GM19328 (cell line): ENCODE data around the gene TEX53.
A peak's percentile ranks its signal among the peaks of the same experiment; 100 is the strongest.

ENCODE experiments used
- ATAC-seq: cut with Tn5 transposase; IDR thresholded peaks from one replicate; pipeline ENCODE4 v1.9.1; 2021; ENCODE audit warnings: mild to moderate bottlenecking, moderate library complexity; ENCODE audit not compliant: unreplicated experiment

The TEX53 gene

GRCh38 chr9:114657705-114658104 is at the start of gene TEX53:
TEX53 (minus strand) TSS chr9:114657805; CDS start chr9:114657774, 31 bp downstream.
- ATAC-seq: no peak

DNA sequence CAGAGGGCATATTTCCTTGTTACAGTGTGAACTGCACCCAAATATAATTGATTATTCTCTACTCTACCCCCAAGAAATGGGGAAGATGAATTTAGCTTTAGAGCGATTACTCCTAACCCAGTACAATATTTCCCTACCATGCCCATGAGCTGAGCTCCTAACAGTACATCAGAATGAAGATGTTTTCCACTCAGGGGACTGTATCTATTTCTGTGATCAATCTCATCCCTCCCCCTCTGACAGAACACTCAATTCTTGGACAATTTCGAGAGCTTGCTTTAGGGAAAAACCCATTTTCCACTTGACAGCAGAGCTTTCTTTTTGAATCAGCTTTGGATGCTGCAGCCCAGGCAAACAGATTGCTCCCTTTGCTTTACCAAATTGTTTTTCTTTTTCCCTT is 49.1 kb upstream of the TEX53 start:
- ATAC-seq: no peak

- ATAC-seq: no peak
Observed at GRCh38 chr9:114701988-114702387, 44.4 kb upstream of the TEX53 start.

- no peak for ATAC-seq
Observed at GRCh38 chr9:114697951-114698351, 40.3 kb upstream of the TEX53 start.

GRCh38 chr9:114696814-114697544 is 39.4 kb upstream of the TEX53 start:
- ATAC-seq: peak; percentile 58

DNA sequence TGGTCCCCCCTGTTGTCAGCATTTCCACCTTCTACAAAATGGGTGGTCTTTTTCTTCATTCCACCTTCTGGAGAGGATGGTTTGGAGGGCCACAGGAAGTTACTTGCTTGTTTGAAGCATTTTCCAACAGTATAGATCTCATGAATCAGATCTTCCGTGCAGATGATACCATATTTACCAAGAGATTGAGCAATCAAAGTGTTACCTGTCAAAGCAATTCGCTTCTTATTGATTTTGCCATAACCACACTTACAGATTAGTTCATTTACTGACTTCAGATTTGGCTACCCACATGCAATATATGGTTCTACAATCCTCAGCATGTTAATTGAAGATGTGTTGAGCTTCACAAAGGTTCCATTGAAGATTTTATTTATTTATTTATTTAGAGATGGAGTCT is 38.3 kb upstream of the TEX53 start:
- ATAC-seq: no peak

DNA sequence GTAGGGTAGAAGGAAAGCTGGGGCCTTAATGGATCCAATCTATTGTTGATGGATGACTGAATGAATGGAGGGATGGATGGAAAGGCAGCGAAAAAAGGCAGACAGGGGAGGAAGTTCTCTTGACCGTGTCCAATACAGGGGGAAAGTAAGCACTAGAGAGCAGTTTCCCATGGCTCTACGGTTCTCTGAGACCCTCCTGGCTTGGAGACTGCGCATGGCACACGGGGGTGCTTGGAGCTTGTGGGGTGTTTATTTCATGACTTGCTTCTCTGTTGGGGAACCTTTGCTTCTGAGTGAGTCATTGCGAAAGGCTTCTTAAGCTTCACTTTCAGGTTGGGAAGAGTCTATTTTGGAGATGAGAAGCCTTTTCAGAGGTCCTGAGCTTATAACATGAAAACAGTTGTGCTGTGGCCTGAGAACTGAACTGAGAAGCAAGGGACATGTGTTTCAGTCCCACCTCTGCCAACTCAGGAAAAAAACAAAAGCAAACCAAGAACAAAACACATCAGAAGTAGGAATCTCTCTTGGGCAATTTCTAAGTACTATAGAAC is 37.2 kb upstream of the TEX53 start:
- ATAC-seq: no peak

GRCh38 chr9:114694146-114694545 is 36.5 kb upstream of the TEX53 start:
- no peak for ATAC-seq

- ATAC-seq: no peak
Observed at GRCh38 chr9:114693248-114693855, 35.7 kb upstream of the TEX53 start.

DNA sequence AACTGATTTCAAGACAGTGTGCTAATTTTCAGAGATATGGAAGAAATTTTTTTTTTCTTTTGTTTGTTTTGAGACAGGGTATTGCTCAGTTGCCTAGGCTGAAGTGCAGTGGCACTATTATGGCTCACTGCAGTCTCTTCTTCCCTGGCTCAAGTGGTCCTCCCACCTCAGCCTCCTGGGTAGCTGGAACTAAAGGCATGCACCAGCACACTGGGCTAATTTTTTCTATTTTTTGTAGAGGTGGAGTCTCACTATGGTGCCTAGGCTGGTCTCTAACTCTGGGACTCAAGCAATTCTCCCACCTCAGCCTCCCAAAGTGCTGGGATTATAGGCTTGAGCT is 34.3 kb upstream of the TEX53 start:
- no peak for ATAC-seq

- ATAC-seq: no peak
Observed at GRCh38 chr9:114691046-114691955, 33.7 kb upstream of the TEX53 start.

DNA sequence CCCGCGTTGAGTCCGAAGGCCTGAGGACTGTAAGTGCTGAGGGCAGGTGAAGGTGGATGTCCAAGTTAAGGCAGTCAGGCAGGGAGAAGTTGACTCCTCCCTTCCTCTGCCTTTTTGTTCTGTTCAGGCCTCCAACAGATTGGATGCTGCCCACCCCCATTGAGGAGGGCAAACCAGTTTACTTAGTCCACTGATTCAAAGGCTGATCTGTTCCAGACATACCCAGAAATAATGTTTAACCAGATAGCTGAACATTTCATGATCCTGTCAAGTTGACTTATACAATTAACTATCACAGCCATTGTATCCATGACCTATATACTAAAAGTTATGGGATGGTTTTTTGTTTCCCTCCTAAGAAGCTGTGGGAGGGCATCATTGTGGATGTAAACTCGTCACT is 32.7 kb upstream of the TEX53 start:
- ATAC-seq: no peak

- ATAC-seq: no peak
Observed at GRCh38 chr9:114689813-114690212, 32.2 kb upstream of the TEX53 start.

DNA sequence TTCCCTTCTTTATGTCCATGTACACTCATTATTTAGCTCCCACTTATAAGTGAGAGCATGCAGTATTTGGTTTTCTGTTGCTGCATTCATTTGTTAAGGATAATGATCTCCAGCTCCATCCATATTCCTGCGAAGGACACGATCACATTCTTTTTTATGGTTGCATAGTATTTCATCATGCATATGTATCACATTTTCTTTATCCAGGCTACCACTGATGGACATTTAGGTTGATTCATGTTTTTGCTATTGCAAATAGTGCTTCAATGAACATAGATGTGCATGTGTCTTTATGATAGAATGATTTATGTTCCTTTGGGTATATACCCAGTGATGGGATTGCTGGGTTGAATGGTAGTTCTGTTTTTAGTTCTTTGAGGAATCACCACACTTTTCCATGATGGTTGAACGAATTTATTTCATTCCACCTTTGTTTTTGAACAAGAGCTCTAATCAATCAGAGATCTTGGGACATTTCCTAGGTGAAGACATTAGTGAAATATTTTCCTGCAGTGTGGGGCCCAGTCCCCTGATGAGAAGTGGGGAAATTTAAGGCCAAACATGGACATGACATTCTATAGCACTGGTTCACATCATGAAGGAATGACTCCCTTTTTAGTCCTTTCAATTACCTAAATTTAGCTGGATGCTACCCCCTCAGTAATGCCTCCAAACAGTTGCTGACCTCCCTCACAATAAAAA is 31.5 kb upstream of the TEX53 start:
- no peak for ATAC-seq

- ATAC-seq: no peak
Observed at GRCh38 chr9:114688379-114688778, 30.8 kb upstream of the TEX53 start.

GRCh38 chr9:114687034-114687433 is 29.4 kb upstream of the TEX53 start:
- ATAC-seq: no peak

GRCh38 chr9:114685951-114686350 is 28.3 kb upstream of the TEX53 start:
- no peak for ATAC-seq

GRCh38 chr9:114684036-114684435 is 26.4 kb upstream of the TEX53 start:
- no peak for ATAC-seq

- no peak for ATAC-seq
Observed at GRCh38 chr9:114682846-114683245, 25.2 kb upstream of the TEX53 start.

DNA sequence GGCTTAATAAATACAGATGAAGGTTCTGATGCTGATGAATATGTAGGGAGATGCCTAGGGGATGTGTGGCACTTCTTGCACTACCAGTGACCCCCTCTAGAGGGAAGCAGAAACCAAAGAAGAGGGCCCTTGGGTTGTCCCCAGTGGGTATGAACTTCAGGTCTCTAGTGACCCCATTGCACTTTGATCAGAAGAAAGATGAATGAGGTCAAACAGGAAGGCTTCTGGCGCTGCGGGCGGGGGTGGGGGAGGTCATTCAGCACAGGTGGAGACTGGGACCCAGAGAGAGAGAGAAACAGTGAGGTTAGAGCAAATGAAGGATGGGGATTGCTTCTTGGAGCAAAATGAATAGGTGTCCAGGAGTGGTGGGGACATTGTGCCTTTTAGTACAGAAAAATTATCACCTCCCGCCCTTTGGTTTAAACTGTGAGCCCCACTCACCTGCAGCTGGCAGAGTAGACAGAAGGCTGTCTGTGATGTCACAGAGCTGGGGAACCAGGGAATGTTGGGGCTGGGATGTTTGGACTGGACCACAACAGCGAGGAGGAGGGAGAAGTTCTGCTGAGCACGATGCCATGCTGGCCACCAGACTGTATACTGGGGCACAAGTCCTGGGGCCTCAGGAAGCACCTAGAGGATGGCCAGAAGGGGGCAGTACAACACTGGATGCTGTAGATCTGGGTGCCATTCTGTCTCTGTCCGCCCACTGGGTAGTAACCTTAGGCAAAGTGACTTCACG is 24.2 kb upstream of the TEX53 start, which contains the start of gene TEX48:
TSS of gene TEX48 (minus strand) at position 599 of the 739 bp plus-strand sequence. CDS start 10,469 bp downstream, outside the sequence.
- peak; percentile 68 for ATAC-seq
